HG03064 (cell line): Measurements from ENCODE around the gene HHIPL1.

ENCODE experiments used
- ATAC-seq: cut with Tn5 transposase; IDR thresholded peaks from one replicate; pipeline ENCODE4 v1.9.1; 2021; ENCODE audit warnings: low read depth; ENCODE audit not compliant: unreplicated experiment

Gene HHIPL1

GRCh38 chr14:99673305-99674063, 28.6 kb downstream of the HHIPL1 start:
- ATAC-seq: no peak

- ATAC-seq: no peak
Measured at GRCh38 chr14:99674064-99674650, 29.2 kb downstream of the HHIPL1 start.

- ATAC-seq: no peak
Measured at GRCh38 chr14:99674776-99675381, 29.9 kb downstream of the HHIPL1 start.

GRCh38 chr14:99675382-99675835, 30.5 kb downstream of the HHIPL1 start:
- no peak for ATAC-seq

- ATAC-seq: no peak
Measured at GRCh38 chr14:99675951-99676350, 31.0 kb downstream of the HHIPL1 start.

- no peak for ATAC-seq
Measured at GRCh38 chr14:99676657-99677056, 31.7 kb downstream of the HHIPL1 start.

GRCh38 chr14:99677231-99678140, 32.6 kb downstream of the HHIPL1 start:
- no peak for ATAC-seq

- no peak for ATAC-seq
Measured at GRCh38 chr14:99678198-99678597, 33.3 kb downstream of the HHIPL1 start.

GRCh38 chr14:99679111-99679510, 34.2 kb downstream of the HHIPL1 start:
- ATAC-seq: no peak

- no peak for ATAC-seq
Measured at GRCh38 chr14:99679543-99679942, 34.6 kb downstream of the HHIPL1 start.

GRCh38 chr14:99679996-99680395, 35.1 kb downstream of the HHIPL1 start:
- ATAC-seq: no peak

- no peak for ATAC-seq
Measured at GRCh38 chr14:99681101-99681831, 36.3 kb downstream of the HHIPL1 start.

GRCh38 chr14:99681832-99682148, 36.9 kb downstream of the HHIPL1 start:
- no peak for ATAC-seq

- ATAC-seq: no peak
Measured at GRCh38 chr14:99682809-99683618, 38.1 kb downstream of the HHIPL1 start.

- peak; percentile 87 for ATAC-seq
Measured at GRCh38 chr14:99683619-99684409, 38.9 kb downstream of the HHIPL1 start, which contains the start of gene CYP46A1. TSS of gene CYP46A1 (plus strand) at chr14:99684298. CDS start at chr14:99684418, 120 bp downstream.

GRCh38 chr14:99684410-99684934, 39.5 kb downstream of the HHIPL1 start:
- peak; percentile 24 for ATAC-seq

- ATAC-seq: no peak
Measured at GRCh38 chr14:99685151-99685591, 40.2 kb downstream of the HHIPL1 start.

- ATAC-seq: no peak
Measured at GRCh38 chr14:99685596-99685995, 40.7 kb downstream of the HHIPL1 start.
